Measurements from ENCODE around the gene IQSEC1.

IQSEC1 gene

GRCh38 chr3:13073326-13074005, at the start of gene IQSEC1:
IQSEC1 (minus strand) TSS chr3:13073429; CDS start chr3:13073014, 415 bp downstream.
- Histone ChIP-seq H3K4me2 (ENCODE audit: low read length) (no peak within 1 kb of the TSS), H3K27me3 (ENCODE audit: control insufficient read depth, insufficient read depth, low read length) (no peaks in the 10 kb centered on the region), H3K4me1 (no peaks in the 10 kb centered on the region), H3K79me2 (no peaks in the 10 kb centered on the region), H3K9ac (no peak within 1 kb of the TSS), H2AFZ (no peak within 1 kb of the TSS), H3K4me3 (ENCODE audit: low read depth, low read length) (no peak within 1 kb of the TSS), H3K27ac (no peak within 1 kb of the TSS), H3K36me3 (ENCODE audit: control insufficient read depth, insufficient read depth, low read length) (no peaks in the 10 kb centered on the region), H3K9me3 (ENCODE audit: control insufficient read depth, low read length) (no peaks in the 10 kb centered on the region)
- TF ChIP-seq CTCF (IDR thresholded peaks at IDR 0.05) = no peak

- no peaks in the 10 kb centered on the region for H3K79me2 ChIP-seq
- H3K4me2 ChIP-seq (ENCODE audit: low read length) = no peak overlapping the region
- H3K4me3 ChIP-seq (ENCODE audit: low read depth, low read length) = no peak overlapping the region
- H3K4me1 ChIP-seq = peaks cover 9% of the 10 kb centered on the region
- no peaks in the 10 kb centered on the region for H3K9me3 ChIP-seq (ENCODE audit: control insufficient read depth, low read length)
- no peak overlapping the region for H3K9ac ChIP-seq
- H3K27ac ChIP-seq = no peak overlapping the region
- no peaks in the 10 kb centered on the region for H3K27me3 ChIP-seq (ENCODE audit: control insufficient read depth, insufficient read depth, low read length)
- H2AFZ ChIP-seq = peak overlapping the region; percentile 33
- H3K36me3 ChIP-seq (ENCODE audit: control insufficient read depth, insufficient read depth, low read length) = no peaks in the 10 kb centered on the region
- TF ChIP-seq CTCF (IDR thresholded peaks at IDR 0.05) = no peak
Observed at GRCh38 chr3:13122081-13123012, 49.1 kb upstream of the IQSEC1 start.

- no peak overlapping the region for H3K9ac ChIP-seq
- no peak overlapping the region for H2AFZ ChIP-seq
- no peaks in the 10 kb centered on the region for H3K9me3 ChIP-seq (ENCODE audit: control insufficient read depth, low read length)
- no peaks in the 10 kb centered on the region for H3K27me3 ChIP-seq (ENCODE audit: control insufficient read depth, insufficient read depth, low read length)
- no peak for TF ChIP-seq CTCF (IDR thresholded peaks at IDR 0.05)
- H3K4me1 ChIP-seq = peaks cover 9% of the 10 kb centered on the region
- no peaks in the 10 kb centered on the region for H3K36me3 ChIP-seq (ENCODE audit: control insufficient read depth, insufficient read depth, low read length)
- no peak overlapping the region for H3K4me2 ChIP-seq (ENCODE audit: low read length)
- no peak overlapping the region for H3K4me3 ChIP-seq (ENCODE audit: low read depth, low read length)
- no peaks in the 10 kb centered on the region for H3K79me2 ChIP-seq
- H3K27ac ChIP-seq = no peak overlapping the region
Observed at GRCh38 chr3:13121553-13122001, 48.3 kb upstream of the IQSEC1 start.

GRCh38 chr3:13120928-13121552, 47.8 kb upstream of the IQSEC1 start:
- Histone ChIP-seq H3K4me3 (ENCODE audit: low read depth, low read length) (no peak overlapping the region), H3K4me2 (ENCODE audit: low read length) (no peak overlapping the region), H3K36me3 (ENCODE audit: control insufficient read depth, insufficient read depth, low read length) (no peaks in the 10 kb centered on the region), H3K27me3 (ENCODE audit: control insufficient read depth, insufficient read depth, low read length) (no peaks in the 10 kb centered on the region), H3K4me1 (peaks cover 9% of the 10 kb centered on the region), H2AFZ (no peak overlapping the region), H3K9me3 (ENCODE audit: control insufficient read depth, low read length) (no peaks in the 10 kb centered on the region), H3K9ac (no peak overlapping the region), H3K27ac (no peak overlapping the region), H3K79me2 (no peaks in the 10 kb centered on the region)
- TF ChIP-seq CTCF (IDR thresholded peaks at IDR 0.05) = no peak

Measured in parathyroid adenoma (tissue), 2 donors.